H1 (cell line): ENCODE data around the gene SOX30. TPM values are rescaled to one million over a fixed set of nuclear protein-coding genes. Genes with fewer than 3 reads are reported as not detected.

ENCODE experiments used
- CTCF ChIA-PET: fragments of 300-600 bp; sonication (Branson Sonifier 250); formaldehyde crosslinking; loops from one replicate; lab custom pipeline; 2021; ENCODE audit not compliant: partially characterized antibody; lab: Charles Lee
- POLR2A ChIA-PET: fragments of 300-600 bp; sonication (Branson Sonifier 250); formaldehyde crosslinking; loops from one replicate; lab custom pipeline; 2021; ENCODE audit warnings: inconsistent platforms; ENCODE audit not compliant: partially characterized antibody; lab: Charles Lee
- DNase-seq, 2 experiments: peaks; one replicate each; pipeline versions ENCODE4 v3.0.0 to v3.0.0-alpha.2; 2010 to 2022; ENCODE audit warnings: low spot score in 2 of 2, low read depth in 1 of 2, mixed read lengths in 1 of 2
- FAIRE-seq: peaks from 2 replicates; lab custom pipeline; 2011; peaks lifted over from hg19 to GRCh38; lab: Jason Lieb, UNC
- H2AFZ ChIP-seq: 2 replicates; pipeline ENCODE4 v1.8.1; 2012; ENCODE audit warnings: low read length, inconsistent platforms
- H2AK5ac ChIP-seq: 2 replicates; pipeline ENCODE4 v1.6.1; 2013; ENCODE audit warnings: low read depth, low read length
- H2BK120ac ChIP-seq: replicated peaks from 2 replicates; pipeline ENCODE3; 2013; ENCODE audit warnings: low read depth, low read length, inconsistent platforms
- H2BK12ac ChIP-seq: 2 replicates; pipeline ENCODE4 v1.6.1; 2013; ENCODE audit warnings: low read depth, low read length
- H2BK15ac ChIP-seq: 2 replicates; pipeline ENCODE4 v1.6.1; 2013; ENCODE audit warnings: low read length
- H2BK20ac ChIP-seq: 2 replicates; pipeline ENCODE4 v1.6.1; 2013; ENCODE audit warnings: low read length
- H2BK5ac ChIP-seq: 2 replicates; pipeline ENCODE4 v1.6.1; 2013; ENCODE audit warnings: low read depth, low read length
- H3K14ac ChIP-seq: 2 replicates; pipeline ENCODE4 v1.6.1; 2013; ENCODE audit warnings: inconsistent platforms; ENCODE audit not compliant: insufficient read length
- H3K18ac ChIP-seq: 2 replicates; pipeline ENCODE4 v1.6.1; 2013; ENCODE audit warnings: low read length; ENCODE audit errors: extremely low read depth
- H3K23ac ChIP-seq: 2 replicates; pipeline ENCODE4 v1.6.1; 2013; ENCODE audit warnings: inconsistent platforms; ENCODE audit not compliant: insufficient read length
- H3K23me2 ChIP-seq: 2 replicates; pipeline ENCODE4 v1.6.1; 2013; ENCODE audit warnings: low read depth, low read length
- H3K27ac ChIP-seq: 2 replicates; pipeline ENCODE4 v1.6.1; 2011; ENCODE audit warnings: low read depth, low read length, inconsistent platforms
- H3K27me3 ChIP-seq, 4 experiments: replicated peaks in 1 of 4; 1 replicate in 1 of 4; 2 replicates in 3 of 4; pipeline versions ENCODE4 v1.6.1 to v1.8.1; 2011 to 2013; ENCODE audit warnings: low read length in 3 of 4, mild to moderate bottlenecking in 3 of 4, inconsistent platforms in 2 of 4, mixed read lengths in 2 of 4, moderate library complexity in 1 of 4; ENCODE audit not compliant: control insufficient read depth in 3 of 4, insufficient read depth in 3 of 4; ENCODE audit errors: extremely low read depth in 1 of 4
- H3K36me3 ChIP-seq, 4 experiments: 2 replicates each; pipeline versions ENCODE4 v1.6.1 to v1.8.1; 2011 to 2013; ENCODE audit warnings: mild to moderate bottlenecking in 4 of 4, low read length in 3 of 4, moderate library complexity in 2 of 4, control low read depth in 1 of 4, inconsistent platforms in 1 of 4; ENCODE audit not compliant: insufficient read depth in 4 of 4, control insufficient read depth in 2 of 4
- H3K4ac ChIP-seq: replicated peaks from 2 replicates; pipeline ENCODE3; 2013; ENCODE audit warnings: low read length, low read depth, mixed read lengths, inconsistent platforms; ENCODE audit not compliant: insufficient read length
- H3K4me1 ChIP-seq, 4 experiments: replicated peaks in 1 of 4; 1 replicate in 1 of 4; 2 replicates in 3 of 4; pipeline versions ENCODE4 v1.6.1 to v1.8.1; 2011 to 2013; ENCODE audit warnings: low read length in 3 of 4, inconsistent platforms in 2 of 4, mixed read lengths in 1 of 4; ENCODE audit not compliant: insufficient read depth in 4 of 4, control insufficient read depth in 3 of 4
- H3K4me2 ChIP-seq, 2 experiments: 2 replicates each; pipeline versions ENCODE4 v1.6.1 to v1.8.1; 2011 to 2013; ENCODE audit warnings: low read depth in 2 of 2, low read length in 2 of 2, control low read depth in 1 of 2, inconsistent platforms in 1 of 2, mild to moderate bottlenecking in 1 of 2; ENCODE audit not compliant: insufficient read depth in 1 of 2
- H3K4me3 ChIP-seq, 4 experiments: fragments of 200-600, 300-600 bp in 1 of 4; sonication (generic), shearing (Covaris generic), sonication (Bioruptor Twin) in 1 of 4; 2 replicates each; pipeline versions ENCODE4 v1.5.1 to v1.8.1; 2011 to 2016; ENCODE audit warnings: low read length in 4 of 4, low read depth in 3 of 4, control low read depth in 2 of 4, inconsistent platforms in 2 of 4, mild to moderate bottlenecking in 2 of 4, mixed read lengths in 1 of 4, moderate library complexity in 1 of 4; ENCODE audit not compliant: insufficient read depth in 2 of 4; ENCODE audit errors: extremely low read depth in 1 of 4
- H3K56ac ChIP-seq: replicated peaks from 2 replicates; pipeline ENCODE3; 2013; ENCODE audit warnings: low read depth, mild to moderate bottlenecking, mixed read lengths, low read length, inconsistent platforms; ENCODE audit not compliant: insufficient read length
- H3K79me1 ChIP-seq: 2 replicates; pipeline ENCODE4 v1.6.1; 2013; ENCODE audit warnings: low read depth, low read length, control low read depth
- H3K79me2 ChIP-seq, 2 experiments: 2 replicates each; pipeline versions ENCODE4 v1.6.1 to v1.8.1; 2012 to 2013; ENCODE audit warnings: low read length in 2 of 2, mild to moderate bottlenecking in 2 of 2, inconsistent platforms in 1 of 2; ENCODE audit not compliant: insufficient read depth in 2 of 2, control insufficient read depth in 1 of 2
- H3K9ac ChIP-seq, 4 experiments: replicated peaks in 1 of 4; 1 replicate in 1 of 4; 2 replicates in 3 of 4; pipeline versions ENCODE4 v1.6.1 to v1.8.1; 2011 to 2013; ENCODE audit warnings: low read depth in 3 of 4, low read length in 3 of 4, control low read depth in 2 of 4, mild to moderate bottlenecking in 2 of 4, moderate library complexity in 2 of 4, inconsistent platforms in 1 of 4; ENCODE audit errors: extremely low read depth in 1 of 4
- H3K9me3 ChIP-seq, 2 experiments: 2 replicates each; pipeline versions ENCODE4 v1.6.1 to v1.8.1; 2012 to 2013; ENCODE audit warnings: mild to moderate bottlenecking in 2 of 2, moderate library complexity in 2 of 2, control low read depth in 1 of 2, inconsistent platforms in 1 of 2, low read depth in 1 of 2, low read length in 1 of 2, mixed read lengths in 1 of 2; ENCODE audit not compliant: insufficient read depth in 2 of 2
- H4K20me1 ChIP-seq, 2 experiments: replicated peaks in 1 of 2; 2 replicates each; pipeline versions ENCODE3 to v1.8.1; 2011 to 2013; ENCODE audit warnings: inconsistent platforms in 2 of 2, low read length in 2 of 2, mild to moderate bottlenecking in 1 of 2; ENCODE audit not compliant: insufficient read depth in 2 of 2, control insufficient read depth in 1 of 2
- H4K5ac ChIP-seq: 2 replicates; pipeline ENCODE4 v1.6.1; 2013; ENCODE audit warnings: low read length, low read depth, mixed read lengths, inconsistent platforms; ENCODE audit not compliant: insufficient read length
- H4K8ac ChIP-seq: 2 replicates; pipeline ENCODE4 v1.8.0; 2013; ENCODE audit warnings: mild to moderate bottlenecking, moderate library complexity, low read length, inconsistent platforms; ENCODE audit not compliant: insufficient read depth; ENCODE audit errors: extremely low read depth
- H4K91ac ChIP-seq: replicated peaks from 2 replicates; pipeline ENCODE3; 2013; ENCODE audit warnings: low read length, mixed read lengths, inconsistent platforms; ENCODE audit not compliant: insufficient read length
- BRCA1 ChIP-seq: IDR thresholded peaks from 2 replicates; pipeline ENCODE4 v1.6.1; 2012; ENCODE audit warnings: low read depth, low read length, improper control_type of control experiment
- CEBPB ChIP-seq: IDR thresholded peaks from 2 replicates; pipeline ENCODE4 v1.6.1; 2012; ENCODE audit warnings: low read depth, low read length
- CHD2 ChIP-seq: IDR thresholded peaks from 2 replicates; pipeline ENCODE4 v1.6.1; 2012; ENCODE audit warnings: low read length, improper control_type of control experiment
- FOSL1 ChIP-seq: IDR thresholded peaks from 2 replicates; pipeline ENCODE4 v1.6.1; 2011; ENCODE audit warnings: mild to moderate bottlenecking, low read depth, low read length, moderate library complexity; ENCODE audit not compliant: insufficient read depth
- JUND ChIP-seq: IDR thresholded peaks from 2 replicates; pipeline ENCODE4 v1.6.1; 2011; ENCODE audit warnings: mild to moderate bottlenecking, improper control_type of control experiment, low read length
- NANOG ChIP-seq: IDR thresholded peaks from 2 replicates; pipeline ENCODE4 v1.6.1; 2011; ENCODE audit warnings: low read length, low read depth, mild to moderate bottlenecking, inconsistent platforms; ENCODE audit not compliant: insufficient read depth, poor library complexity, severe bottlenecking
- POU5F1 ChIP-seq: IDR thresholded peaks from 2 replicates; pipeline ENCODE4 v1.6.1; 2011; ENCODE audit warnings: low read depth, mild to moderate bottlenecking, low read length, moderate library complexity
- RNF2 ChIP-seq: fragments of 200-900, 300-1000 bp; sonication (generic); IDR thresholded peaks from 2 replicates; pipeline ENCODE4 v1.7.1; 2016; ENCODE audit warnings: borderline replicate concordance, low read depth, mild to moderate bottlenecking, antibody characterized with exemption, low read length; ENCODE audit not compliant: poor library complexity, severe bottlenecking; ENCODE audit errors: missing control alignments
- SP1 ChIP-seq: IDR thresholded peaks from 2 replicates; pipeline ENCODE4 v1.6.1; 2011; ENCODE audit warnings: low read depth, low read length
- SRF ChIP-seq: IDR thresholded peaks from 2 replicates; pipeline ENCODE4 v1.6.1; 2011; ENCODE audit warnings: mild to moderate bottlenecking, low read depth, low read length, moderate library complexity
- TBP ChIP-seq: IDR thresholded peaks from 2 replicates; pipeline ENCODE4 v1.6.1; 2011; ENCODE audit warnings: low read depth, low read length, improper control_type of control experiment
- TEAD4 ChIP-seq: IDR thresholded peaks from 2 replicates; pipeline ENCODE4 v1.6.1; 2012; ENCODE audit warnings: low read depth, low read length, inconsistent platforms, mixed read lengths
- YY1 ChIP-seq: IDR thresholded peaks from 2 replicates; pipeline ENCODE4 v1.6.1; 2011; ENCODE audit warnings: low read depth, mild to moderate bottlenecking, low read length
- polyA plus RNA-seq, 7 experiments: library from polyadenylated mRNA; depleted of rRNA in 3 of 7; stranded (reverse) in 5 of 7; unstranded in 2 of 7; fragments of >200 nt in 5 of 7; fragments of 200-250 nt in 2 of 7; gene quantifications; 1 replicate in 5 of 7; 2 replicates in 1 of 7; 4 replicates in 1 of 7; pipeline versions ENCODE4 v1.2.1 to v1.2.3, GENCODE V29; 2011 to 2013; ENCODE audit warnings: missing spikeins in 2 of 7, mixed read lengths in 2 of 7
- total RNA-seq: library from RNA; stranded (reverse); fragmentation: NEBNext Ultra II Directional; extraction: Animal tissue kit (Norgen Biotek cat#: 25700); gene quantifications from 2 replicates; pipeline ENCODE4 v1.2.1, GENCODE V29; 2021
- TF ChIP-seq, protein P1 (sequence below): IDR thresholded peaks from 2 replicates; pipeline ENCODE4 v1.6.1; 2012; ENCODE audit warnings: inconsistent platforms

The SOX30 gene
- total and polyA plus RNA-seq, 2 of the 8 experiments (the other 6 are each of a cell fraction or from before 2014, with no cell fraction given) = 0.35 TPM; not detected in 1

DNA sequence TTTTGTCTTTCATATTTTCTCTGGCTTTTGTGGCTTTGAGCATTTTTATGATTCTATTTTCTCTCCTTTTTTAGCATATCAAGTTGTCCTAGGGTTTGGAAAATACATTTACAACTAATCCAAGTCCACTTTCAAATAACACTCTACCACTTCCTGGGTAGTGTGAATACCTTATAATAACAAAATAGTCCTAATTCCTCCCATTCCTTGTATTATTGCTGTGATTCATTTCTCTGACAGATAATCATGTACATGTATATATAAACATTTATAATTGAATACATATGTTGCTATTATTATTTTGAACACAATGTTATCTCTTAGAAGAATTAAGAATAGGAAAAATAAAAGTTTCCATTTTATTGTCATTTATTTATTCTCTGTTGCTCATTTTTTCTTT is 61.8 kb downstream of the SOX30 start:
- DNase-seq (no peak), FAIRE-seq (no peak)
- no peak overlapping the region for H3K27ac ChIP-seq
- CTCF ChIA-PET = no interaction called here
- no peak overlapping the region for H3K9ac ChIP-seq
- no peaks in the 10 kb centered on the region for H4K20me1 ChIP-seq
- H3K79me1 ChIP-seq = no peaks in the 10 kb centered on the region
- H3K56ac ChIP-seq = no peak overlapping the region
- H2AFZ ChIP-seq = no peak overlapping the region
- POLR2A ChIA-PET = no interaction called here
- H3K4me3 ChIP-seq = no peak overlapping the region
- H3K18ac ChIP-seq = no peak overlapping the region
- H3K23me2 ChIP-seq = no peaks in the 10 kb centered on the region
- H2BK20ac ChIP-seq = no peak overlapping the region
- H3K79me2 ChIP-seq = no peaks in the 10 kb centered on the region
- H3K14ac ChIP-seq = no peak overlapping the region
- no peaks in the 10 kb centered on the region for H3K27me3 ChIP-seq
- no peak overlapping the region for H2BK12ac ChIP-seq
- no peak overlapping the region for H2BK5ac ChIP-seq
- H3K4me2 ChIP-seq = no peak overlapping the region
- TF ChIP-seq TBP (no peak), FOSL1 (no peak), RNF2 (no peak), CEBPB (no peak), SRF (no peak), JUND (no peak), CHD2 (no peak), TEAD4 (no peak), NANOG (no peak), BRCA1 (no peak), SP1 (no peak), YY1 (no peak), POU5F1 (no peak)
- TF ChIP-seq, protein P1, sequence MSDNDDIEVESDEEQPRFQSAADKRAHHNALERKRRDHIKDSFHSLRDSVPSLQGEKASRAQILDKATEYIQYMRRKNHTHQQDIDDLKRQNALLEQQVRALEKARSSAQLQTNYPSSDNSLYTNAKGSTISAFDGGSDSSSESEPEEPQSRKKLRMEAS = no peak
- no peak overlapping the region for H3K23ac ChIP-seq
- no peak overlapping the region for H4K91ac ChIP-seq
- H2BK15ac ChIP-seq = no peak overlapping the region
- no peak overlapping the region for H4K5ac ChIP-seq
- H4K8ac ChIP-seq = no peak overlapping the region
- H2AK5ac ChIP-seq = no peak overlapping the region
- H3K4me1 ChIP-seq = no peaks in the 10 kb centered on the region
- no peak overlapping the region for H3K4ac ChIP-seq
- no peaks in the 10 kb centered on the region for H3K9me3 ChIP-seq
- H3K36me3 ChIP-seq = no peaks in the 10 kb centered on the region
- H2BK120ac ChIP-seq = no peak overlapping the region
